Measurements from ENCODE around the gene ACTL7A.

The ACTL7A gene

DNA sequence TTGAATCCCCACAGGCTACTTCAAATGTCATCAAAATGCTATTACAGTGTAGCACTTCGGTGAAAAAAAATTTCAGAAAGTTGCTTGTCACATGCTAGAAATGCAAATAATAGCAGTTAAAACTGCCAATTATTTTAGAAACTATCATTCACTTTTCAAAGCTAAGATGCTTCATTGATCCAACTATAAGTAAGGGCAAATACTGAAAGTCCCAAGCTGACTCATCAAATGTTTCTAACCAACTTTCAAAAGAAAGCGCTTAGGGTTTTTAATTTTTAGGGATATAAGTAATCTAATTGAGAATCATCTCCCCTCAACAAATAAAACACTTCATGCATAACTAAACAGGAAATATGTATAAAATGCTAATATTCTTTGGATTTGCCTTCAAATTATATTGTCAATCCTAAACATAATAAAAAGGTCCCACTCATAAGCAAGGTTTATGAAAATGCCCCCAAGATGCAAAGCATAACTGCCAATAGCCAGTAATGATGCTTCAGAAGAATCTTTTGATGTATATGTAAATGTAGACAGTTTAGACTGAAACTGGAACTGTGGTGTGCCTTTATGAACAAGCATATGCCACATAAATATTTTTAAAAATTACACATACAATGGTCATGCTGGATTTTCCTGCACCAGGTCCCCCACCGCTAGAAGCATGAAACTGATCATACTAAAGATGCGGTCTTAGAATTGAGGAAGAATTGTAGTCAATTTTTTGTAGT, 12.2 kb downstream of the ACTL7A start:
- no peaks in the 10 kb centered on the region for H3K27me3 Mint-ChIP-seq (ENCODE audit: low read depth)
- H3K27ac Mint-ChIP-seq = no peak overlapping the region
- H3K36me3 Mint-ChIP-seq (ENCODE audit: low read depth) = peaks cover 90% of the 10 kb centered on the region
- H3K4me1 Mint-ChIP-seq = no peaks in the 10 kb centered on the region
- no peak overlapping the region for H3K4me3 Mint-ChIP-seq
- H3K9me3 Mint-ChIP-seq = peaks cover 6% of the 10 kb centered on the region
- TF ChIP-seq, protein P1, sequence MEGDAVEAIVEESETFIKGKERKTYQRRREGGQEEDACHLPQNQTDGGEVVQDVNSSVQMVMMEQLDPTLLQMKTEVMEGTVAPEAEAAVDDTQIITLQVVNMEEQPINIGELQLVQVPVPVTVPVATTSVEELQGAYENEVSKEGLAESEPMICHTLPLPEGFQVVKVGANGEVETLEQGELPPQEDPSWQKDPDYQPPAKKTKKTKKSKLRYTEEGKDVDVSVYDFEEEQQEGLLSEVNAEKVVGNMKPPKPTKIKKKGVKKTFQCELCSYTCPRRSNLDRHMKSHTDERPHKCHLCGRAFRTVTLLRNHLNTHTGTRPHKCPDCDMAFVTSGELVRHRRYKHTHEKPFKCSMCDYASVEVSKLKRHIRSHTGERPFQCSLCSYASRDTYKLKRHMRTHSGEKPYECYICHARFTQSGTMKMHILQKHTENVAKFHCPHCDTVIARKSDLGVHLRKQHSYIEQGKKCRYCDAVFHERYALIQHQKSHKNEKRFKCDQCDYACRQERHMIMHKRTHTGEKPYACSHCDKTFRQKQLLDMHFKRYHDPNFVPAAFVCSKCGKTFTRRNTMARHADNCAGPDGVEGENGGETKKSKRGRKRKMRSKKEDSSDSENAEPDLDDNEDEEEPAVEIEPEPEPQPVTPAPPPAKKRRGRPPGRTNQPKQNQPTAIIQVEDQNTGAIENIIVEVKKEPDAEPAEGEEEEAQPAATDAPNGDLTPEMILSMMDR (IDR thresholded peaks at IDR 0.05; ENCODE audit: unreplicated experiment in 3 of 3) = no peak

DNA sequence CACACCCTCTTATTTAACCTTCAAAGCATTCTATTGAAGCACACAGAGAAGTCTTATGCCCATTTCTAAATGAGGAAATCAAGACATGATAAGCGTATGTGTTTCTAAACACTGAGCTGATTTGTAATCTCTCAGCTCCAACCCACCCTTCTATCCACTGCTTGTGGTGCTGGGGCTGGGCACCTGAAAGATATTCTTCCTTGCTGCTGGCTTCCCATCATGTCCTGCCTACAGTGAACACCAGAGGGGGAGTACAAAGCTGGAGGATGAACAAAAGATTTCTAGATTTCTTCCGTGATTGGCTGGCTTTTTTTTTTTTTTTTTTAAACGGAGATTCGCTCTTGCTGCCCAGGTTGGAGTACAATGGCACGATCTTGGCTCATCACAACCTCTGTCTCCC, 14.4 kb downstream of the ACTL7A start:
- TF ChIP-seq, protein P1 (IDR thresholded peaks at IDR 0.05; ENCODE audit: unreplicated experiment in 3 of 3) = no peak
- H3K27ac Mint-ChIP-seq = no peak overlapping the region
- no peaks in the 10 kb centered on the region for H3K4me1 Mint-ChIP-seq
- H3K9me3 Mint-ChIP-seq = peaks cover 6% of the 10 kb centered on the region
- H3K27me3 Mint-ChIP-seq (ENCODE audit: low read depth) = no peaks in the 10 kb centered on the region
- no peak overlapping the region for H3K4me3 Mint-ChIP-seq
- H3K36me3 Mint-ChIP-seq (ENCODE audit: low read depth) = peaks cover 87% of the 10 kb centered on the region

DNA sequence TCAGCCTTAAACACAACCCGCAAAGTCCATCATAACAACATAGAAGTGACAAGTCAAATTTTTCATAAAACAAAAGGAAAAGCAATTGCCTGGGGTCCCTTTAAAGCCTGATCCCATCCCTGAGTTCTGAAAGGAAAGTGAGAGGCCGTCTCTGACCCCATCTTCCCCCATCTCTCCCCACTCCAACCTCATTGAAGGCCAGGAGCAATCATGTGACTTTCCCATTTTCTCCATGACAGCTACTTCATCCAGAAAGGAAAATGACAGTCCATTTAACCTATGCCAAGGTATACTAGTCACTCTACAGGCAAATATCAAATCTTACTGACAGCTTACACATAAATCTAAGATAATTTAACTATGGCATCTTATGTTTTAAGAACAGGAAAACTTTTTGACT, 15.5 kb downstream of the ACTL7A start:
- Mint-ChIP-seq H3K36me3 (ENCODE audit: low read depth) (peaks cover 81% of the 10 kb centered on the region), H3K9me3 (no peaks in the 10 kb centered on the region), H3K4me1 (no peaks in the 10 kb centered on the region), H3K27me3 (ENCODE audit: low read depth) (no peaks in the 10 kb centered on the region), H3K4me3 (no peak overlapping the region), H3K27ac (no peak overlapping the region)
- TF ChIP-seq, protein P1 (IDR thresholded peaks at IDR 0.05; ENCODE audit: unreplicated experiment in 3 of 3) = no peak

DNA sequence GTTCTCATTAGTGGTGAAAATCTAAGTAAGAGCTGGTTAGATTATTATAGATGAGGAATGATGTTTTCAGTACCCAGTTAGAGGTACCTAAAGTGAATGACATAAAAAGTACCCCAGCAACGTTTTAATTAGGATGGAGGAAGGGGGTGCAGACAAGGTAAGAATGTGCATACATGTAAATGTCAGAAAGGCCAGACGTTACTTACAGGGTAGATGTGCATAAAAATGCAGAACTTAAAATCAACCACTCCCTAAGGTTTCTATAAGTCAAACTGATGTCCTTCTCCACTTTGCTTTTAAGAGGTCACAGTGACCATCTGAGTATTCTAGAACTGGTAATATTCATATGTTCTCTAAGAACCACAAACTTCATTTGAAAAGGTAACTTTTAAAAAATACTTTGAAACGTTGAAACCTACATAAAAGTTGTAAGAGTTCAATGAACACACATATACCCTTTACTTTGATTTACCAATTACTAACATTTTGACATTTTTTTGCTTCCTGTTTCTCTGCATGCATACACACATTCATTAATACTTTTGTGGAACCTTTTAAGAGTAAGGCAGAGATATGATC, 18.8 kb downstream of the ACTL7A start:
- H3K27ac Mint-ChIP-seq = no peak overlapping the region
- H3K27me3 Mint-ChIP-seq (ENCODE audit: low read depth) = no peaks in the 10 kb centered on the region
- peaks cover 73% of the 10 kb centered on the region for H3K36me3 Mint-ChIP-seq (ENCODE audit: low read depth)
- H3K4me1 Mint-ChIP-seq = peaks cover 2% of the 10 kb centered on the region
- peaks cover 2% of the 10 kb centered on the region for H3K9me3 Mint-ChIP-seq
- H3K4me3 Mint-ChIP-seq = no peak overlapping the region
- TF ChIP-seq, protein P1 (IDR thresholded peaks at IDR 0.05; ENCODE audit: unreplicated experiment in 3 of 3) = no peak

DNA sequence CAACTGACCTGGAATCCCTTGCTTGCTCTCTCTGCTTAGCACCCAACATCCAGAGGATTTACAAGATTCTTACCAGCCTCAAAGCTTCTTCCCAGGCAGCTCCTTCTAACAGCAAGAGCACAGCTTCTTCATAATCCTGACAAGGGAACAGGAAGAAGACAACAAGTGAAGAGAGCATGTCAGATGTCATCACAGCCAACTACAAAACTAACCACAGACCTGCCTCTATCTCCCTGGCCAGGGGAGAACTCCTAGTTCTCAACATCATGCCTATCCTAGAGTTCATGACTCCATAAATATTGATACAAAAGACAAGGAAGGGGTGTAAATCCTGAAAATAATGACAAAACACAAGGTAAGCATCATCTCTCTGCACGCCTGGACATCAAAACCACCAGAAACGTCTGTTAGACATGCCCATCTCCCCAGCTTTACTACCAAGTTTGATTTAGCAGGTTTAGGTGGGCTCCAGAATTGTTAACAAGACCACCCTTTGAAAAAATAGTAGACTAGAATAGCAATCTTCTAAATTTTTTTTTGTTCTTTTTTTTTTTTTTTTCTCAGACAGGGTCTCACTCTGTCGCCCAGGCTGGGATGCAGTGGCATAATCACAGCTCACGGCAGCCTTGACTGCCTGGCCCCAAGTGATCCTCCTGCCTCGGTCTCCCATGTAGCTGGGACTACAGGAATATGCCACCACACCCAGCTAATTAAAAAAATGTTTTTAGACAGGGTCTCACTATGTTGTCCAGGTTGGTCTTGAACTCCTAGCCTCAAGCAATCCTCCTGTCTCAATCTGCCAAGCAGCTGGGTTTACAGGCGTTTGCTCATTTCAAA, 20.2 kb downstream of the ACTL7A start:
- Mint-ChIP-seq H3K27me3 (ENCODE audit: low read depth) (no peaks in the 10 kb centered on the region), H3K27ac (no peak overlapping the region)

More for the DNA sequence above, 20.2 kb downstream of the ACTL7A start:
- TF ChIP-seq, protein P1 (IDR thresholded peaks at IDR 0.05; ENCODE audit: unreplicated experiment in 3 of 3) = no peak
- Mint-ChIP-seq H3K36me3 (ENCODE audit: low read depth) (peaks cover 71% of the 10 kb centered on the region), H3K9me3 (peaks cover 2% of the 10 kb centered on the region), H3K4me3 (no peak overlapping the region), H3K4me1 (peaks cover 6% of the 10 kb centered on the region)
